Measurements from ENCODE around the gene KNDC1.
"Not testable (repeated sequence)": the region's sequence is repeated elsewhere in the genome, so short reads cannot be mapped to it uniquely, and the experiment has no call there.

The KNDC1 gene

GRCh38 chr10:133162178-133162909, 2.3 kb downstream of the KNDC1 start:
- no peak for DNase-seq (ENCODE audit: low spot score)

DNA sequence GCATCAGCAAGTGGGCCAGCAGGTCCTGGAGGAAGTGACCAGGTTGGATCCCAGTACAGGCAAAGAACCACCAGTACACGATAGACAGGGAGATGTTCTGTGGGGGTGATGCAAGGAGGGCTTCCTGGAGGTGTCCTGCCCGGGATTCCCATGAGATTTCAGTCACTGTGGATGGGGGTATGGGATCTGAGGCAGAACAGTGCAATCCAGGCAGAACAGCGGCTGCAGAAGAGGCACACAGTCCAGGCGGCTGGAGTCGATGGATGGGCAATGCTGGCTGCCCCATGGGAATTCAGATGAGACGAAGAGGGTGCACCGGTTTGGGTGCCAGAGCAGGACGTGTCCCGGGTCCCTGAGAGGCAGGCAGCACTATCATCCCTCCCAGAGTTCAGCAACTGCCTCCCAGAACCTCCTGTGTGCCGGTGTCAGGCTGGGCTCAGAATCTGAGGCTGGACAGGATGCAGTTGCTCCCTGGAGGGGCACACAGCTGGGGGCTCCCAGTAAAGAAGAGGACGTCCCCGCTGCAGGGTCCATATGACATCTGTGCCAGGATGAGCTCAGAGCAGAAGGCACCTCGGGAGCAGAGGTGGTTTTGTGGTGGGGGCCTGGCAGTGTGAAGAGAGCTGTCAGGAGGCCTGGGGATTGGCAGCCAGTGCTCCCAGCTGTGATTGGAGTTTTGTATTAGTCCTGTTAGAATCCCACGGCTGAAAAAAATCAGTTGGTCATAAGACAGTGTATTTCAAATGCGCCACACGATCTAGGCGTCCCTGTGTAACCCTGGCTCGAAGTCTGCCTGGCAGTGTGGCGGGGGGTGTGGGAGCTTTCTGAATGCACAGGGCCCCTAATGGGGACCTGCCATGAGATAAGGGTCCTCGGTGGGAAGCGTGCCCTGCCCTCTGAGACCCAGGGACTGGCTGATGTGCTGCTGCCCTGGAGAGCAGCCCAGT, 3.2 kb downstream of the KNDC1 start:
- no peak for DNase-seq (ENCODE audit: low spot score)

GRCh38 chr10:133163889-133164815, 4.1 kb downstream of the KNDC1 start:
- no peak for DNase-seq (ENCODE audit: low spot score)

DNA sequence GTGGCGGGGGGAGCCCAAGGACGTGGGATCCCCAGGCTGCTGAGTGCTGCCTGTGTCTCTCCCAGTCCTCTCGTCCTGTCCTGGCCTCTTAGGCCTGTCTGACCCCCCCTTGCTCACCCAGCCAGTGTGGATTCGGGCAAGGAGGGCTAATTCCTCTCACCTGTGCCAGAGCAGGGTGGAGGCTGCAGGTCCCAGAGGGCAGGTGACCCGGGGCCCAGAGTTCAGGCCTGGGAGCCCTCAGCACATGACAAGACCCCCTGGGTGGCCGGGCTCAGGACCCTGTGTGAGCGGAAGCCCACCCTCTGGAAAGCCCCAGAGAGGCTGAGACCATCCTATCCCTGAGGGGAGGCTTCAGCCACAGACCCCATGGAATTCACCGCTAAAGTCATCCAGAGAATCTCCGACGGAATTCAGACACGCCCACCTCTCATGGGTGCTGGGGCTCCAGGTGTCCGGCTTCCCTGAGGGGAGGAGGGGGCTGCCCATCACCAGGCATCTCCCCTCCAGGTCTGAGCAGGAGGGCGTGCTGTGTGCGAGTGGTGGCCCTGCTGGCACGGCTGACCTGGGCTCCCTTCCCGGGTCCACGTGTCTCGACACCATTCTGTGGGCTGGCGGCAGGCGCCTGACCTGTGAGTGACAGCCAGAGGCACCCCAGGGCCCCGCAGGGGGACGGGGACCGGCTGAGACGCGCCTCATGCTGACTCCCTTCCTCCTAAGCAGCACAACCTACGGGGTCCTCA, 5.0 kb downstream of the KNDC1 start:
- DNase-seq (ENCODE audit: low spot score): no peak

- DNase-seq (ENCODE audit: low spot score): no peak
Observed at GRCh38 chr10:133165556-133166503, 5.8 kb downstream of the KNDC1 start.

DNA sequence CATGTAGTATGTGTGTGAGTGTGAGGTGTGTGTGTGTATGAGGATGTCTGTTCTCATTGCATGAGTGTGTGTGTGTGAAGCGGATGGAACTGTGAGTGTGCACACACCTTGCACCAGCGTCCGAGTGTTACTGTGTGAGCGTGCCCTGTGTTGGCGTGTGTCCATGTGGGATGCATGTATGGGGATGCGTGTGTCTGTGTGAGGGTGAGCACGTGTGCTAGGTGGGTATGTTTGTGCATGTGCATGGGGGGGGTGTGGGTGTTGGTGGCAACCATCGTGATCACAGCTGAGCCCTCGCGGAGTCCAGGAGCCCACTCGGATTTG, 6.4 kb downstream of the KNDC1 start:
- no peak for DNase-seq (ENCODE audit: low spot score)

DNA sequence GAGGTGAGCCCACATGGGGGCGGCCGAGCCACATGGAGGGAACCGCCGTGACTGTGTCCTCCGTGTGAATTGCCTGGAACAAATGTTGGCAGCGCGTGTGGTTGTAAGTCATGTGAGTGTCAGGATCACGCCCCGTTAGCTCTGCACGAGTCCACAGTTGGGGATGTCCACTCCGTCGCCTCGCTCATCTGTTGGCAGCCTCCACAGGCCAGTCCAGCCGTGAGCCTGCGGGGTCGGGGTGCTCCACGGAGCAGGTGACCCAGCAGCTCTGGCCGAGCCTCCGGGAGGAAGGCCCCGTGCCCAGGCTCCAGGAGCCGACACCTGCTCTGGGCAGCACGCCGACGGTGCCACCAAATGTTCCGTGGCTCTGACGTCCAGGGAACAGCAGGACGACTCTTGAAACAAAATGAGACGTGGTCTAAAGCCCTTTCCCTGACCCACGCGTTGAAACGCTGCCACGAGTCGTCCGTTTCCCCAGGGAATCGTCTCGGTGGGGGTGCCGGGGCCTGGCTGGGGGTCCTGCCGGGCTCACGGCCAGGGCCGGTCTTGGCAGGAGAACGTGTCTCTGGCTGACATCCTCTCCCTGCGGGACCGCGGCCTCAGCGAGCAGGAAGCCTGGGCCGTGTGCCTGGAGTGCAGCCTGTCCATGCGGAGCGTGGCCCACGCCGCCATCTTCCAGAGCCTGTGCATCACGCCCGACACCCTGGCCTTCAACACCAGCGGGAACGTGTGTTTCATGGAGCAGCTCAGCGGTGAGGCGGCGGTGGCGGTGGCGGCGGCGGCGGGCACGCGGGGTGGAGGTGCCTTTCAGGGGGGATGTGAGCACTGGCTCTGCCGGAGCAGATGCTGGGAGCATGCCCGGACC, 7.0 kb downstream of the KNDC1 start:
- no peak for DNase-seq (ENCODE audit: low spot score)

DNA sequence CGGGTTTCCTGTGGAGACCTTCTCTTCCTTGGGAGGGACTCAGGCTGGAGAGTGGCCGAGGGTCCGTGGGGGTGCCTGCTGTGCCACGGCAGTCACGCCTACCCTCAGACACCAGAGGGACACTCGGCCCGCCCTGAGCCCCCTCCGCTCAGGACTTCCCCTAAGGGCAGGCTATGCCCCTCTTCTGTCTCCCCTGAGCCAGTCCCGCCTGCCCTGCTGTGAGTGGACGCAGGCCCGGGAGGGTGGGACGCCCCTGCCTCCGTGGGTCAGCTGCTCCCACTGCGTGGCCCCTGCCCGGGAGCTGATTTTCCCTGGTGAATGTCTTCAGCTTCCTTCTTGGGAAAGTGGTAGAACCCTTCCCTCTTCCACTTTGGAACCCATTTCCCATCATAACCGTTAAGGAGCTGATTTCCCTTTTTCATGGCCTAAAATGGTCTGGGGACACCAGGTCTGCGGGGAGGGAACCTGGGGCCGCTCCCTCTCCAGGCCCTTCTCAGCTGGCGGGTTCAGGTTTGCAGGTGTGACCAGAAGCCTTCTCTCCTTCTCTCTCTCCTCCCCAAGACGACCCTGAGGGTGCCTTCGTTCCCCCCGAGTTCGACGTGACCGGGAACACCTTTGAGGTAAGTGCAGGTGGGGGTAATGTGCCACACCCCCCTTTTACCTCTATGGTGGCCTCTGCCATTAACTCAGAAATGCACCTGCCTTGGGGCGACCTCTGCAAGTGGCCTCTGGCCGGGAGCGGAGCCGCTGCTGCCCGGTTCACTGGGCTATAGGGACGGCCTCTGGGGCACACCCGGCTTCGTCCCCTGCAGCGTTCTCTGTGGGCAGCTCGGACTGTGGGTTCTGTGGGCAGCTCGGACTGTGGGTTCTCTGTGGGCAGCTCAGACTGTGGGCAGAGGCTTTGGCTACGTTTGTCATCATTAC, 7.9 kb downstream of the KNDC1 start:
- DNase-seq (ENCODE audit: low spot score): peak; percentile 4

DNA sequence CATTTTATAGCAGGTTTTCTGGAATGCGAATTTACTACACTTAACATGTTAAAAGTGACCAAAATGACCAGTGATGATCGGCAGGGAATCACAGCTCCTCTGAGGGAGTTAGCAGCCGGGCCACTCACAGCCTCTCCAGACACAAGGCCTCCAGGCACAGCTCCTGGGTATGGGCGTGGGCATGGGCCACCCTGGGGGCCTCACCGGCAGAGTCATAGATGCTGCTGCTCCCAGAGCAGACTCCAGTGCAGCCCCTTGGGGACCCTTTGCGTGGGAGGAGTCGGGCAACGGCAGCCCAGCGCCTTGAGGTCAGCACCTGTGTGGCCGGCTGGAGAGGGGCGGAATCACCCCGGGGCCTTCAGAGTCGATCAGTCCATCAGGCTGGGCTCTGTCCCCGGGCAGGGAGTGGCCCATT, 8.6 kb downstream of the KNDC1 start:
- no peak for DNase-seq (ENCODE audit: low spot score)

DNA sequence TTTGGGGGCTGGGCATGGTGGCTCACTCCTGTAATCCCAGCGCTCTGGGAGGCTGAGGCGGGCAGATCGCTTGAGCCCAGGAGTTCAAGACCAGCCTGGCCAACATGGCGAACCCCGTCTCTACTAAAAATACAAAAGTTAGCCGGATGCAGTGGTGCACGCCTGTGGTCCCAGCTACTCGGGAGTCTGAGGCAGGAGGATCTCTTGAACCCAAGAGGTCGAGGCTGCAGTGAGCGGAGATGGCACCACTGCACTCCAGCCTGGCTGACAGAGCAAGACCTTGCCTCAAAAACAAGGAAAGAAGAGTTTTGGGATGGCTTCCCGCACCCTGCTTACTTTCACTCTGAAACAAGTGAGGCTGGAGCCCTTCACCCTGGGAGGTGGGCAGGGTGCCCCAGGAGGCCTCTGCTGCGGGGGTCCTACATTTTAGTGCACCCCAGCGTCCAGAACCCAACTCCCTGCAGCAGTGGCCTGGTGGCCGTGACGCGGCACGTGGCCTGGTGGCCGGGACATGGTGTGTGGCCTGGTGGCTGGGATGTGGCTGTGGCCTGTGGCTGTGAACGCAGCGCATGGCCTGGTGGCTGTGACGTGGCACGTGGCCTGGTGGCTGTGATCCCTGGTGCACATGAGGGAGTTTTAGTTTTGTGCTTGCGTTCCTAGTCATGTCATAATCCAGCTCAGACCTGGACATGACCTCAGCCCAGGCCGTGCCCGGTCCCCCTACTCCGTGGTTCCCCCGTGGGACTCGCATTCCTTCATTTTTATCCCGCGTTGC, 9.3 kb downstream of the KNDC1 start:
- no peak for DNase-seq (ENCODE audit: low spot score)

DNA sequence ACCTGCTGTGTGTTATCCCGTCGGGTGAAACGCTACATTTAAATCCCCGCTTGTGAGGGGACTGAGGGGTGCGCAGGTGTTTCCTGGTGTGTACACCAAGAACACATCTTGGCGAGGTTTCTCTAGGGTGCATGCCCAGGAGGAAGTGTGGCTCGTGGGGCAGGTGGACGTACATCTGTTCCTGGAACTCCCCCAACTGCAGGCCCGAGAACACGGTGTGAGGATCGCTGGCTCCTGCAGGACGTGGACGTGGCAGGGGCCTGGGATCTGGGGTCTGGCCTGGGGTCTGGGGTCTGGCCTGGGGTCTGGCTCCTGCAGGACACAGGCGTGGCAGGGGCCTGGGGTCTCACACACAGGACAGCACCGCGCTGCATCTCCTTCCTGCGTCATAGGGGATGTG, 10.1 kb downstream of the KNDC1 start:
- no peak for DNase-seq (ENCODE audit: low spot score)

DNA sequence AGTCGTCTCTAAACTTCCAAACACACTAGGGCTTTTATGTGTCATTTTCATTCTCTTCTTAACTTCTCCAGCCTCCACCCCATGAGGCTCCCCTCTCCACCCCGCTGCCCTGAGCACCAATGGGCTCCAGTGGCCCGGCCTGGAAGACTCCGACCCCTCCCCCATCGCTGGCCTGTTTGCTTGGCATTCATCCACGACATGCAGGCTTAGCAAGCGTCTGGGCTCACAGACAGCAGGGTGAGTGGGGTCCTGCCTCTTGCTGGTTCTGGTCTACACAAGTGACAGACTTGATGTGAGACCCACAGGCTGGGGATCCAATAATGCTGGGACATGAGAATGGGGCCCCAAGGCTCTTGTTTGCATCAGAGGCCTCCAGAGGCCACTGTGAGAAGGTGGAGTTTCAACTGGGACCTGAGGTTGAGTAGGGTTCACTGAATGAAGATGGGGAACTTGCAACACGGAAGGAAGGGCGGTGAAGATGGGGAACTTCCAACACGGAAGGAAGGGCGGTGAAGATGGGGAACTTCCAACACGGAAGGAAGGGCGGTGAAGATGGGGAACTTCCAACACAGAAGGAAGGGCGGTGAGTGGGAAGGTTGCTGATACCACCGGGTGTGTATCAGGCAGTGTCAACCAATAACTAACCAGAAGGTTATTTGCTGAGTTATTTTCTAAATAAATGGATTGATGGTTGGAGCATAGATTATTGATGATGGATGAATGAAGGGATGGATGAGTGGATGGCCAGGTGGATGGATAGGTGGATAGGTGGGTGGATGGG, 14.0 kb downstream of the KNDC1 start:
- no peak for DNase-seq (ENCODE audit: low spot score)

DNA sequence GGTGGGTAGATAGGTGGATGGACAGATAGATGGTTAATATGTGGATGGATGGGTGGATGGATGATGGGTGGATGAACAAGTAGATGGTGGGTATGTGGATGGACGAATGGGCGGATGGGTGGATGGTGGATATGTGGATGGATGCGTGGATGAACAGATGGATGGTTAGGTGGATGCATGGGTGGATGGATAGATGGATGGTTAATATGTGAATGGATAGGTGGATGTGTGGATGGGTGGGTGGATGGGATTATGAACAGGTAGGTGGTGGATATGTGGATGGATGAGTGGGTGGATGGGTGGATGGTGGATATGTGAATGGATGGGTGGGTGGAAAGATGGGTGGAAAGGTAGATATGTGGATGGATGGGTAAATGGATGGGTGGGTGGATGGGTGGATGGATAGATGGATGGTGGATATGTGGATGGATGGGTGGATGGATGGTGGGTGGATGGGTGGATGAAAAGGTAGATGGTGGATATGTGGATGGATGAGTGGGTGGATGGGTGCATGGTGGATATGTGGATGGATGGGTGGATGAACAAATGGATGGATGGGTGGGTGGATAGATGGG, 14.8 kb downstream of the KNDC1 start:
- no peak for DNase-seq (ENCODE audit: low spot score)

DNA sequence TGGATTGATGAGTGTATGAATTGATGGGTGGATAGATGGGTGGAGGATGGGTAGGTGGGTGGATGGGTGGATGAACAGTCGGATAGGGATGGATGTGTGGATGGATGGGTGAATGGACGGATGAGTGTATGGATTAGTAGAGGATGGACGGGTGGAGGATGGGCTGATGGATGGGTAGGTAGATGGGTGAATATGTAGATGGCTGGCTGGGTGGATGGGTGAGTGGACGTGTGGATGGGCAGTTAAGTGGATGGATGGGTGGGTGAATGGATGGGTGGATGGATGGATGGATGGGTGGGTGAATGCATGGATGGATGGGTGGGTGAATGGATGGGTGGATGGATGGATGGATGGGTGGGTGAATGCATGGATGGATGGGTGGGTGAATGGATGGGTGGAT, 15.6 kb downstream of the KNDC1 start:
- not testable (repeated sequence) for DNase-seq (ENCODE audit: low spot score)

- DNase-seq (ENCODE audit: low spot score): no peak
Observed at GRCh38 chr10:133176546-133176945, 16.5 kb downstream of the KNDC1 start.

DNA sequence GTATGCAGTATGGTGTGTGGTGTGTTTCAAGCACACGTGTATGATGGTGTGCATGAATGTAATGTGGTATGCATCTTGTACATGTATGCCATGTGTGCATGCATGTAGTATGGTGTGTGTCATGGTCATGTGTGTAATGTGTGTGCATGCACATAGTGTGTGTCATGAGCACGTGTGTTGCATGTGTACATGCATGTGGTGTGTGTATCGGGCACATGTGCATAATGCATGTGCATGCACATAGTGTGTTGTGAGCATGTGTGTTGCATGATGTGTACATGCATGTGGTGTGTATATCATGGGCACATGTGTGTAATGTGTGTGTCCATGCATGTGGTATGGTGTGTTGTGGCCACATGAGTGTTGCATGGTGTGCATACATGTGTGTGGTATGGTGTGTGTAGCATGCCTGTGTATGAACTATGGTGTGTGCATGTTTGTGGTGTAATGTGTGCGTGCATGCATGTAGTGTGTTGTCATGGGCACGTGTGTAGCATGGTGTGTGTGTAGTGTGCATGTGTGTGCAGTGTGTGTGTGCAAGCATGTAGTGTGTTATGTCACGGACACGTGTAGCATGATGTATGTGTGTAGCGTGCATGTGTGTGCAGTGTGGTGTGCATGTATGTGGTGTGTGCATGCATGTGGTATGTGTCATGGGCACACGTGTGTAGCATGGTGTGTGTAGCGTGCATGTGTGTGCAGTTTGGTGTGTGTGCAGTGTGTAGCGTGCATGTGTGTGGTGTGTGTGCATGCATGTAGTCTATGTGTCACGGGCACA, 17.6 kb downstream of the KNDC1 start:
- DNase-seq (ENCODE audit: low spot score): no peak
